Measurements from ENCODE around the gene RBM39. TPM values are rescaled to one million over a fixed set of nuclear protein-coding genes. Genes with fewer than 3 reads are reported as not detected.

The RBM39 gene
- total and polyA plus RNA-seq, 2 of the 13 experiments (the other 11 are each of a cell fraction or from before 2014, with no cell fraction given): 788 to 920 TPM

- TF ChIP-seq BRF2 (CRISPR knock-in tag; IDR thresholded peaks at IDR 0.05) (peak; percentile 89; the same call in 1 of the 2 replicates), ZNF407 (CRISPR knock-in tag; IDR thresholded peaks at IDR 0.05; ENCODE audit: not compliant biosample characterization) (peak; percentile 46), ZNF567 (CRISPR knock-in tag; IDR thresholded peaks at IDR 0.05; ENCODE audit: borderline replicate concordance) (peak; percentile 63; the same call in 1 of the 2 replicates), SP4 (CRISPR knock-in tag; IDR thresholded peaks at IDR 0.05) (peak; percentile 95), ZNF367 (CRISPR knock-in tag; IDR thresholded peaks at IDR 0.05; ENCODE audit: borderline replicate concordance) (peak; percentile 92; the same call in 1 of the 2 replicates), ZNF691 (CRISPR knock-in tag; IDR thresholded peaks at IDR 0.05; ENCODE audit: borderline replicate concordance, low read depth) (peak; percentile 93), SNAI1 (CRISPR knock-in tag; IDR thresholded peaks at IDR 0.05; ENCODE audit: borderline replicate concordance) (peak; percentile 81; the same call in 1 of the 2 replicates), THAP8 (CRISPR knock-in tag; IDR thresholded peaks at IDR 0.05; ENCODE audit: borderline replicate concordance) (no peak; the same call in 1 of the 2 replicates), MXI1 (IDR thresholded peaks at IDR 0.05; ENCODE audit: borderline replicate concordance, low read depth, low read length) (peak; percentile 91; the same call in 2 of the 3 replicates), ARNTL (CRISPR knock-in tag; IDR thresholded peaks at IDR 0.05) (peak; percentile 93), SNRNP70 (IDR thresholded peaks at IDR 0.05; ENCODE audit: low read depth, low read length) (no peak), ZEB1 (IDR thresholded peaks at IDR 0.05; ENCODE audit: insufficient replicate concordance, low read depth) (peak; percentile 24)
These were observed 29.9 kb upstream of the RBM39 start, which contains the start of gene PHF20 (continued) for GRCh38 chr20:35771689-35772562.
